OCI-LY3 (cell line): ENCODE data around the gene ASB14.
"Not testable (repeated sequence)": the region's sequence is repeated elsewhere in the genome, so short reads cannot be mapped to it uniquely, and the experiment has no call there.

Experiments used
- EZH2phosphoT487 ChIP-seq: fragments of 200-600 bp; shearing (Covaris generic); IDR thresholded peaks from 2 replicates; pipeline ENCODE4 v1.6.1; 2018; ENCODE audit warnings: antibody characterized with exemption, mixed run types, low read depth
- TF ChIP-seq, protein P1 (sequence below): fragments of 200-600, 300-600 bp; sonication (generic); IDR thresholded peaks from 2 replicates; pipeline ENCODE4 v1.5.1; 2014; ENCODE audit warnings: antibody characterized with exemption, low read length, low read depth

DNA sequence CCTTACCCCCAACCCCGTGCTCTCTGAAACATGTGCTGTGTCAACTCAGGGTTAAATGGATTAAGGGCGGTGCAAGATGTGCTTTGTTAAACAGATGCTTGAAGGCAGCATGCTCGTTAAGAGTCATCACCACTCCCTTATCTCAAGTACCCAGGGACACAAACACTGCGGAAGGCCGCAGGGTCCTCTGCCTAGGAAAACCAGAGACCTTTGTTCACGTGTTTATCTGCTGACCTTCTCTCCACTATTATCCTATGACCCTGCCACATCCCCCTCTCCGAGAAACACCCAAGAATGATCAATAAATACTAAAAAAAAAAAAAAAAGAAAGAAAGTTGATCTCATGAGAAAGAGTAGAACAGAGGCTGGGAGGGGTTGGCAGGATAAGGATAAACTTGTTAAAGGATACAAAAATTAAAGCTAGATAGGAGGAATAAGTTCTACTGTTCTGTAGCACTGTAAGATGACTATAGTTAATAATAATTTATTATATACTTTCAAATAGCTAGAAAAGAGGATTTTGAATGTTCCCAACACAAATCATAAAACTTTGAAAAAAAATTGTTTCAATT lies 46.7 kb upstream of the ASB14 start:
- TF ChIP-seq, protein P1, sequence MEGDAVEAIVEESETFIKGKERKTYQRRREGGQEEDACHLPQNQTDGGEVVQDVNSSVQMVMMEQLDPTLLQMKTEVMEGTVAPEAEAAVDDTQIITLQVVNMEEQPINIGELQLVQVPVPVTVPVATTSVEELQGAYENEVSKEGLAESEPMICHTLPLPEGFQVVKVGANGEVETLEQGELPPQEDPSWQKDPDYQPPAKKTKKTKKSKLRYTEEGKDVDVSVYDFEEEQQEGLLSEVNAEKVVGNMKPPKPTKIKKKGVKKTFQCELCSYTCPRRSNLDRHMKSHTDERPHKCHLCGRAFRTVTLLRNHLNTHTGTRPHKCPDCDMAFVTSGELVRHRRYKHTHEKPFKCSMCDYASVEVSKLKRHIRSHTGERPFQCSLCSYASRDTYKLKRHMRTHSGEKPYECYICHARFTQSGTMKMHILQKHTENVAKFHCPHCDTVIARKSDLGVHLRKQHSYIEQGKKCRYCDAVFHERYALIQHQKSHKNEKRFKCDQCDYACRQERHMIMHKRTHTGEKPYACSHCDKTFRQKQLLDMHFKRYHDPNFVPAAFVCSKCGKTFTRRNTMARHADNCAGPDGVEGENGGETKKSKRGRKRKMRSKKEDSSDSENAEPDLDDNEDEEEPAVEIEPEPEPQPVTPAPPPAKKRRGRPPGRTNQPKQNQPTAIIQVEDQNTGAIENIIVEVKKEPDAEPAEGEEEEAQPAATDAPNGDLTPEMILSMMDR = not testable (repeated sequence)
- TF ChIP-seq EZH2phosphoT487 = not testable (repeated sequence)
